Muscle of leg (tissue), 11 donors: Measurements from ENCODE around the gene P3H1. TPM values are rescaled to one million over a fixed set of nuclear protein-coding genes. Genes with fewer than 3 reads are reported as not detected.
"Not testable (repeated sequence)": the region's sequence is repeated elsewhere in the genome, so short reads cannot be mapped to it uniquely, and the experiment has no call there.

ENCODE experiments used
- DNase-seq: peaks from one replicate; pipeline ENCODE4 v3.0.0; 2013
- H3K27ac ChIP-seq: one replicate; pipeline ENCODE4 v1.5.1; 2013; ENCODE audit warnings: mild to moderate bottlenecking, low read length, control low read depth
- H3K27me3 ChIP-seq: one replicate; pipeline ENCODE4 v1.6.1; 2013; ENCODE audit warnings: low read length; ENCODE audit not compliant: control insufficient read depth, insufficient read depth
- H3K36me3 ChIP-seq: one replicate; pipeline ENCODE4 v1.6.1; 2013; ENCODE audit warnings: low read length; ENCODE audit not compliant: control insufficient read depth, insufficient read depth
- H3K4me1 ChIP-seq: one replicate; pipeline ENCODE4 v1.6.1; 2013; ENCODE audit warnings: low read length; ENCODE audit not compliant: control insufficient read depth, insufficient read depth
- H3K4me3 ChIP-seq: one replicate; pipeline ENCODE4 v1.5.1; 2013; ENCODE audit warnings: low read length, control low read depth
- H3K9me3 ChIP-seq: replicated peaks from 2 replicates; pipeline ENCODE4 v1.6.1; 2013; ENCODE audit warnings: low read depth, low read length; ENCODE audit not compliant: control insufficient read depth
- WGBS: methylation state at CpG from one replicate; pipeline ENCODE4 v1.1.5; 2013; ENCODE audit warnings: missing lambda C conversion rate; ENCODE audit not compliant: insufficient coverage; 5-methylcytosine and 5-hydroxymethylcytosine counted together
- polyA plus RNA-seq, 8 donors: library from polyadenylated mRNA; unstranded; fragments of 120-200 nt; gene quantifications; one replicate each; pipeline versions ENCODE4 v1.2.1 to v1.2.3, GENCODE V29; 2013; ENCODE audit warnings: inconsistent platforms in 1 of 8, low replicate concordance in 1 of 8; ENCODE audit not compliant: insufficient read length in 8 of 8, insufficient read depth in 1 of 8
- total RNA-seq: library from RNA; stranded (reverse); fragments of 120-200 nt; gene quantifications from one replicate; pipeline ENCODE4 v1.2.4, GENCODE V29; 2013

The P3H1 gene
- total and polyA plus RNA-seq, 9 donors = 51.7 to 103 (median 72.3) TPM

DNA sequence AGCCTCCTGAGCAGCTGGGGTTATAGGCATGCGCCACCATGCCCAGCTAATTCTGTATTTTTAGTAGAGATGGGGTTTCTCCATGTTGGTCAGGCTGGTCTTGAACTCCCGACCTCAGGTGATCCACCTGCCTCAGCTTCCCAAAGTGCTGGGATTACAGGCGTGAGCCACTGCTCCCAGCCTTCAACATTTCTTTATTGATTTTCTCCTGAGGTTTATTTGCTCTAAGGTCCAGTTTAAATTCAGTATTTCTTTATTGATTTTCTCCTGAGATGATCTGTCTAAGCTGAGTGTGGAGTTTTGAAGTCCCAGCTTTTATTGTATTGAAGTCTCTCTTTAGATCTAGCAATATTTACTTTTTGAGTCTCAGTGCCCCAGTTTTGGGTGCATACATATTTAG is 54.0 kb downstream of the P3H1 start:
- H3K4me3 ChIP-seq, H3K27ac ChIP-seq, DNase-seq, H3K4me1 ChIP-seq, H3K27me3 ChIP-seq: not testable (repeated sequence)
- peaks cover 14% of the 10 kb centered on the region for H3K36me3 ChIP-seq
- H3K9me3 ChIP-seq = peaks cover 17% of the 10 kb centered on the region
- no CpG with 5 or more reads among the region's 3 CpGs for WGBS

DNA sequence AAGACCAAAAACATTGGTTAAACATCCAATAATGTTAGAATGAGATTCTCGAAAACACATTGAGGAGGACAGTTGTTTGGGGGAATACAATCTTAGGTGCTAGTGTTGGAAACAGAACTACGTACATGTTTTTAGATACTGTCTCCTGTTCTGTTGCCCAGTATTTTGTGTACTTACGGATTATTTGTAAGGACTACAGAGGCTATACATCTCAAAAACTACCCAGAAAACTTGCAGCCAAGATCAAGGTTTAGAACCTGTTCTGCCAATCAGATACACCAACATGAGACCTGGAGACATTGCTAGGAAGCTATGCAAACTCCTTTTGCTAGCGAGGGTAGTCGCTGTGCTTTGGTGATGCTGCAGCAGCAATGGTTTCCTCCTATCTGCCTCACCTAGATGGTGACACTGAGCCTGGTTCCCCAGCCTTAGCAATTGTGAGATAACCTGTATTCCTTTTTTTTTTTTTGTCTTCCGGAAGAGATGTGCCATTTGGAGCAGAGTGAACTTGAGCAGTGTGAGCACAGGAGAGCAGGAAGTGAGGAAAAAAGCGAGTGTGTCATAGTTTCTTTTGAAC is 62.9 kb downstream of the P3H1 start:
- H3K27me3 ChIP-seq = no peaks in the 10 kb centered on the region
- no peaks in the 10 kb centered on the region for H3K4me1 ChIP-seq
- H3K9me3 ChIP-seq = peaks cover 4% of the 10 kb centered on the region
- DNase-seq = no peak
- no peak overlapping the region for H3K27ac ChIP-seq
- 97% methylated on average over 3 of the region's 7 CpGs for WGBS
- H3K36me3 ChIP-seq = peaks cover 55% of the 10 kb centered on the region
- no peak overlapping the region for H3K4me3 ChIP-seq

DNA sequence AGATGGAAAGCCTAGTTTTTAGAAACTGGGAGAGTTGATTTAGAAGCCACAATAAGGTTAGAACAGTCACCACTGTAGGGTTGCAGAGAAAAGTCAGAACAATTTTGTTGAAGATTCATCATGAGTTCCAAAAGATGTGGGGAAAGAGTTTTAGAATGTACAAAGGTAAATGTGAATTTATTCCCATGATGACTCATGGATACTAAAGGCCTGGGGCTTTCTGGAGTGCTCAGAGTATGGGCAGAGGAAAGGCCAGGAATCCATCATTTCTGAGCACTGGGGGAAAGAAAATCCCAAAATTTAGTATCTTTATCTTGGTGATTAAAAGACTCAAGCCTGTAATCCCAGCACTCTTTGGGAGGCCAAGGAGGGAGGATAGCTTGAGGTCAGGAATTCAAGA is 66.8 kb downstream of the P3H1 start:
- H3K36me3 ChIP-seq = peaks cover 60% of the 10 kb centered on the region
- DNase-seq = no peak

DNA sequence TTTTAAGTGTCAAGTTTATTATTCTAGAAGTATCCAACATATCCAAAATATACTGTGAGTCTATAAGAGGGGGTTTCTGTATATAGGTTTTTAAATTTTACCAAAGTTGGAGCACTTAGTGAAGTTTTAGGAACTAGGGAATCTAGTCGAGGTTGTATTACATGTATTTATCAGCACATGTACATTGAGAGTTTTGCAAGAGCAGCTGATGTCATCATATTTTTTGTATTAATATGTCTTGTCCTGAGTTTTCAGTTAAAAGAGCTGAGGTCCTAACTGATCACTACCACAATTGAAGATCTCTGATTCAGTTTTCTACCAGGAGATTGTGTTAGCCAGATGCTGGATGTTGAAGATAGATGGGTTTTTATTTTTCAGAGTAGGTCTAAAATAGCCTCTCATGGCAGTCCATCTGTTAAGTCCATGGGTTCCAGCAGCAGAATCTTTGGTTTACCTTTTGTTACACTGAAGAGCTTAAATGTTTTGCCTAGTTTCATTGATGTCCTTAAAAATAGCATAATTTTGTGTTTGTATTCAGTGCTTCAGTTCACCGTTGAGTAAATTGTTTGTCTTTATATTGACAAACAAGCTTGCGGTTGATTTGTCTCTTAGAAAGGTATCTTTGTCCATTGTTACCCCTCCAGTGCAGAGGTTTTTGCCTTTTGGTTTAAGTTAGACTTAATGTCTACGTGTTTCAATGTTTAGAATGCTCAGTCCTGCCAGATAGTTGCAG is 68.6 kb downstream of the P3H1 start:
- 100% methylated on average over 1 of the region's 4 CpGs for WGBS
- peaks cover 48% of the 10 kb centered on the region for H3K36me3 ChIP-seq
- no peaks in the 10 kb centered on the region for H3K27me3 ChIP-seq

More for the DNA sequence above, 66.8 kb downstream of the P3H1 start:
- H3K27me3 ChIP-seq = no peaks in the 10 kb centered on the region
- H3K4me1 ChIP-seq = no peaks in the 10 kb centered on the region
- no peaks in the 10 kb centered on the region for H3K9me3 ChIP-seq
- H3K27ac ChIP-seq = no peak overlapping the region
- H3K4me3 ChIP-seq = no peak overlapping the region

More for the DNA sequence above, 68.6 kb downstream of the P3H1 start:
- Histone ChIP-seq H3K4me3 (no peak overlapping the region), H3K9me3 (no peaks in the 10 kb centered on the region), H3K4me1 (no peaks in the 10 kb centered on the region), H3K27ac (no peak overlapping the region)
- DNase-seq = no peak

Other genes with a start within 250 kb of the P3H1 start
- 50.1 TPM for gene PPIH, start 108.6 kb downstream of the P3H1 start, total RNA-seq
- gene PPIH, start 108.6 kb downstream of the P3H1 start, polyA plus RNA-seq = 10 to 100 TPM; 37.2 to 43.4 (median 40.2) TPM
- 671 TPM for gene YBX1, start 84.6 kb downstream of the P3H1 start, total RNA-seq
- gene YBX1, start 84.6 kb downstream of the P3H1 start, polyA plus RNA-seq = 1,000 to 10,000 TPM in 6 of 8 donors, 100 to 1,000 TPM in 2; 883 to 1,154 (median 1,055) TPM
- 0.53 TPM for gene CLDN19, start 26.8 kb downstream of the P3H1 start, total RNA-seq
- 1 to 10 TPM in 2 of 8 donors, under 1 TPM in 6; 0.10 to 3.5 (median 0.66) TPM for gene CLDN19, start 26.8 kb downstream of the P3H1 start, polyA plus RNA-seq
- 5.2 TPM for gene C1orf50, start 221 bp upstream of the P3H1 start, total RNA-seq
- gene C1orf50, start 221 bp upstream of the P3H1 start, polyA plus RNA-seq = 10 to 100 TPM in 3 of 8 donors, 1 to 10 TPM in 5; 4.6 to 12.9 (median 8.9) TPM
- gene TMEM269, start 18.0 kb upstream of the P3H1 start, total RNA-seq = 0.18 TPM
- gene TMEM269, start 18.0 kb upstream of the P3H1 start, polyA plus RNA-seq = 1 to 10 TPM in 1 of 8 donors, under 1 TPM in 7; 0.56 to 1.2 (median 0.80) TPM
- gene ERMAP, start 50.1 kb upstream of the P3H1 start, total RNA-seq = 6.7 TPM
- 10 to 100 TPM in 2 of 8 donors, 1 to 10 TPM in 6; 6.9 to 10.9 (median 8.4) TPM for gene ERMAP, start 50.1 kb upstream of the P3H1 start, polyA plus RNA-seq
- 51.9 TPM for gene SVBP, start 50.4 kb upstream of the P3H1 start, total RNA-seq
- gene SVBP, start 50.4 kb upstream of the P3H1 start, polyA plus RNA-seq = 10 to 100 TPM; 39.1 to 55.5 (median 48.9) TPM
- 9.9 TPM for gene ZNF691, start 79.6 kb upstream of the P3H1 start, total RNA-seq
- gene ZNF691, start 79.6 kb upstream of the P3H1 start, polyA plus RNA-seq = 10 to 100 TPM in 4 of 8 donors, 1 to 10 TPM in 4; 8.6 to 10.7 (median 10.1) TPM
- gene SLC2A1, start 191.8 kb upstream of the P3H1 start, total RNA-seq = 16.8 TPM
- gene SLC2A1, start 191.8 kb upstream of the P3H1 start, polyA plus RNA-seq = 10 to 100 TPM; 15.9 to 43.7 (median 19.2) TPM